ENCODE measurements around the gene SH3GLB2.
"Not testable (repeated sequence)": the region's sequence is repeated elsewhere in the genome, so short reads cannot be mapped to it uniquely, and the experiment has no call there.

Gene SH3GLB2

GRCh38 chr9:129004173-129004572 lies 24.0 kb downstream of the SH3GLB2 start:
- not testable (repeated sequence) for DNase-seq; H3K9me3 Mint-ChIP-seq; H3K27me3 Mint-ChIP-seq; H3K4me1 Mint-ChIP-seq (ENCODE audit: low read depth); H3K27ac Mint-ChIP-seq; H3K4me3 Mint-ChIP-seq
- H3K36me3 Mint-ChIP-seq (ENCODE audit: low read depth): peaks cover 91% of the 10 kb centered on the region

- no peak overlapping the region for H3K4me3 Mint-ChIP-seq
- H3K27ac Mint-ChIP-seq: no peak overlapping the region
- peaks cover 97% of the 10 kb centered on the region for H3K36me3 Mint-ChIP-seq (ENCODE audit: low read depth)
- H3K9me3 Mint-ChIP-seq: no peaks in the 10 kb centered on the region
- no peak for DNase-seq
- H3K27me3 Mint-ChIP-seq: no peaks in the 10 kb centered on the region
- H3K4me1 Mint-ChIP-seq (ENCODE audit: low read depth): peaks cover 9% of the 10 kb centered on the region
Measured at GRCh38 chr9:129002992-129003391, 25.1 kb downstream of the SH3GLB2 start.

- Mint-ChIP-seq H3K36me3 (ENCODE audit: low read depth) (peaks cover 96% of the 10 kb centered on the region), H3K4me1 (ENCODE audit: low read depth) (peaks cover 9% of the 10 kb centered on the region), H3K4me3 (no peak overlapping the region), H3K27me3 (no peaks in the 10 kb centered on the region), H3K27ac (peak overlapping the region; percentile 72), H3K9me3 (no peaks in the 10 kb centered on the region)
- DNase-seq: no peak
Measured at GRCh38 chr9:129001504-129002325, 26.4 kb downstream of the SH3GLB2 start.

GRCh38 chr9:128999581-129000206 lies 28.4 kb downstream of the SH3GLB2 start:
- Mint-ChIP-seq H3K36me3 (ENCODE audit: low read depth) (peaks cover 96% of the 10 kb centered on the region), H3K27me3 (no peaks in the 10 kb centered on the region), H3K4me1 (ENCODE audit: low read depth) (peaks cover 17% of the 10 kb centered on the region), H3K27ac (peak overlapping the region; percentile 80), H3K4me3 (no peak overlapping the region), H3K9me3 (no peaks in the 10 kb centered on the region)
- no peak for DNase-seq

GRCh38 chr9:128998462-128998861 lies 29.7 kb downstream of the SH3GLB2 start:
- DNase-seq: no peak
- Mint-ChIP-seq H3K4me3 (no peak overlapping the region), H3K27me3 (no peaks in the 10 kb centered on the region), H3K4me1 (ENCODE audit: low read depth) (peaks cover 23% of the 10 kb centered on the region), H3K27ac (peak overlapping the region; percentile 17), H3K36me3 (ENCODE audit: low read depth) (peaks cover 98% of the 10 kb centered on the region), H3K9me3 (no peaks in the 10 kb centered on the region)

- no peaks in the 10 kb centered on the region for H3K9me3 Mint-ChIP-seq
- peaks cover 23% of the 10 kb centered on the region for H3K4me1 Mint-ChIP-seq (ENCODE audit: low read depth)
- H3K27ac Mint-ChIP-seq: no peak overlapping the region
- peaks cover 92% of the 10 kb centered on the region for H3K36me3 Mint-ChIP-seq (ENCODE audit: low read depth)
- peak; percentile 9 for DNase-seq
- H3K27me3 Mint-ChIP-seq: no peaks in the 10 kb centered on the region
- no peak overlapping the region for H3K4me3 Mint-ChIP-seq
Measured at GRCh38 chr9:128995791-128996190, 32.3 kb downstream of the SH3GLB2 start.

- no peaks in the 10 kb centered on the region for H3K9me3 Mint-ChIP-seq
- DNase-seq: no peak
- no peak overlapping the region for H3K4me3 Mint-ChIP-seq
- no peaks in the 10 kb centered on the region for H3K27me3 Mint-ChIP-seq
- peaks cover 14% of the 10 kb centered on the region for H3K4me1 Mint-ChIP-seq (ENCODE audit: low read depth)
- peaks cover 88% of the 10 kb centered on the region for H3K36me3 Mint-ChIP-seq (ENCODE audit: low read depth)
- H3K27ac Mint-ChIP-seq: no peak overlapping the region
Measured at GRCh38 chr9:128992995-128993394, 35.1 kb downstream of the SH3GLB2 start.

- H3K4me3 Mint-ChIP-seq: no peak overlapping the region
- no peak overlapping the region for H3K27ac Mint-ChIP-seq
- no peaks in the 10 kb centered on the region for H3K4me1 Mint-ChIP-seq (ENCODE audit: low read depth)
- no peaks in the 10 kb centered on the region for H3K27me3 Mint-ChIP-seq
- H3K36me3 Mint-ChIP-seq (ENCODE audit: low read depth): peaks cover 87% of the 10 kb centered on the region
- H3K9me3 Mint-ChIP-seq: no peaks in the 10 kb centered on the region
- no peak for DNase-seq
Measured at GRCh38 chr9:128987805-128988204, 40.3 kb downstream of the SH3GLB2 start.

- Mint-ChIP-seq H3K9me3 (no peaks in the 10 kb centered on the region), H3K4me1 (ENCODE audit: low read depth) (no peaks in the 10 kb centered on the region), H3K27me3 (no peaks in the 10 kb centered on the region), H3K27ac (no peak overlapping the region), H3K36me3 (ENCODE audit: low read depth) (peaks cover 88% of the 10 kb centered on the region), H3K4me3 (no peak overlapping the region)
- DNase-seq: no peak
Measured at GRCh38 chr9:128986671-128987070, 41.5 kb downstream of the SH3GLB2 start.

GRCh38 chr9:128983536-128983935 lies 44.6 kb downstream of the SH3GLB2 start:
- no peaks in the 10 kb centered on the region for H3K27me3 Mint-ChIP-seq
- H3K36me3 Mint-ChIP-seq (ENCODE audit: low read depth): peaks cover 95% of the 10 kb centered on the region
- no peaks in the 10 kb centered on the region for H3K4me1 Mint-ChIP-seq (ENCODE audit: low read depth)
- DNase-seq: no peak
- H3K4me3 Mint-ChIP-seq: no peak overlapping the region
- H3K27ac Mint-ChIP-seq: no peak overlapping the region
- H3K9me3 Mint-ChIP-seq: no peaks in the 10 kb centered on the region

- Mint-ChIP-seq H3K4me3 (no peak overlapping the region), H3K9me3 (no peaks in the 10 kb centered on the region), H3K27me3 (no peaks in the 10 kb centered on the region), H3K36me3 (ENCODE audit: low read depth) (peaks cover 94% of the 10 kb centered on the region), H3K27ac (no peak overlapping the region), H3K4me1 (ENCODE audit: low read depth) (no peaks in the 10 kb centered on the region)
- DNase-seq: no peak
Measured at GRCh38 chr9:128979111-128979510, 49.0 kb downstream of the SH3GLB2 start.

- Mint-ChIP-seq H3K27ac (no peak overlapping the region), H3K4me3 (no peak overlapping the region), H3K36me3 (ENCODE audit: low read depth) (peaks cover 96% of the 10 kb centered on the region)
Measured at GRCh38 chr9:128972956-128973355, 55.2 kb downstream of the SH3GLB2 start.

GRCh38 chr9:128969491-128969890 lies 58.6 kb downstream of the SH3GLB2 start:
- Mint-ChIP-seq H3K27ac (no peak overlapping the region), H3K9me3 (no peaks in the 10 kb centered on the region), H3K36me3 (ENCODE audit: low read depth) (peaks cover 85% of the 10 kb centered on the region), H3K27me3 (no peaks in the 10 kb centered on the region), H3K4me1 (ENCODE audit: low read depth) (no peaks in the 10 kb centered on the region), H3K4me3 (no peak overlapping the region)
- no peak for DNase-seq

More at GRCh38 chr9:128972956-128973355, 55.2 kb downstream of the SH3GLB2 start:
- no peaks in the 10 kb centered on the region for H3K27me3 Mint-ChIP-seq
- no peaks in the 10 kb centered on the region for H3K9me3 Mint-ChIP-seq
- no peaks in the 10 kb centered on the region for H3K4me1 Mint-ChIP-seq (ENCODE audit: low read depth)
- DNase-seq: no peak

GRCh38 chr9:128961403-128961802 lies 66.7 kb downstream of the SH3GLB2 start:
- H3K9me3 Mint-ChIP-seq; H3K27ac Mint-ChIP-seq; H3K4me1 Mint-ChIP-seq (ENCODE audit: low read depth); H3K4me3 Mint-ChIP-seq; DNase-seq; H3K27me3 Mint-ChIP-seq: not testable (repeated sequence)
- peaks cover 82% of the 10 kb centered on the region for H3K36me3 Mint-ChIP-seq (ENCODE audit: low read depth)

Data from activated T-cell treated with anti-CD3 and anti-CD28 coated beads, Interleukin-2, amount 50 U/mL, for 24 hours (primary cell).